Neural cell (in vitro differentiated cells): ENCODE data around the gene ACTBL2. TPM values are rescaled to one million over a fixed set of nuclear protein-coding genes. Genes with fewer than 3 reads are reported as not detected.

Source experiments
- H2AFZ ChIP-seq: fragments of 200-600, 300-800 bp; sonication (generic), shearing (Covaris generic); 2 replicates; pipeline ENCODE4 v1.6.0; 2014; ENCODE audit warnings: low read depth, mild to moderate bottlenecking, antibody characterized with exemption, low read length, moderate library complexity
- H3F3A ChIP-seq: fragments of 200-600 bp; shearing (Covaris generic); 2 replicates; pipeline ENCODE4 v1.6.1; 2016; ENCODE audit warnings: mild to moderate bottlenecking, moderate library complexity, mixed read lengths, antibody characterized with exemption, low read length; ENCODE audit not compliant: insufficient read depth, poor library complexity, severe bottlenecking
- H3K27ac ChIP-seq: fragments of 200-600, 300-800 bp; sonication (generic), shearing (Covaris generic); 2 replicates; pipeline ENCODE4 v1.5.1; 2014; ENCODE audit warnings: mild to moderate bottlenecking, low read length, moderate library complexity
- H3K27me3 ChIP-seq: fragments of 300-800, 200-600 bp; sonication (generic), shearing (Covaris generic); 2 replicates; pipeline ENCODE4 v1.6.0; 2014; ENCODE audit warnings: mild to moderate bottlenecking, low read depth, low read length, moderate library complexity; ENCODE audit not compliant: insufficient read depth
- H3K36me3 ChIP-seq: fragments of 300-800, 200-600 bp; sonication (generic), shearing (Covaris generic); 2 replicates; pipeline ENCODE4 v1.5.1; 2014; ENCODE audit warnings: mild to moderate bottlenecking, antibody characterized with exemption, low read length, moderate library complexity; ENCODE audit not compliant: insufficient read depth
- H3K4me2 ChIP-seq: fragments of 300-800, 200-600 bp; sonication (generic), shearing (Covaris generic); 2 replicates; pipeline ENCODE4 v1.6.0; 2014; ENCODE audit warnings: mild to moderate bottlenecking, low read length
- H3K4me3 ChIP-seq: fragments of 300-800, 200-600 bp; sonication (generic), shearing (Covaris generic); 2 replicates; pipeline ENCODE4 v1.5.1; 2014; ENCODE audit warnings: mild to moderate bottlenecking, low read length, moderate library complexity
- H3K79me2 ChIP-seq: fragments of 200-600 bp; shearing (Covaris generic); replicated peaks from 2 replicates; pipeline ENCODE4 v1.6.0; 2014; ENCODE audit warnings: mild to moderate bottlenecking, low read length, moderate library complexity; ENCODE audit not compliant: insufficient read depth
- H3K9ac ChIP-seq: fragments of 300-800, 200-600 bp; sonication (generic), shearing (Covaris generic); 2 replicates; pipeline ENCODE4 v1.6.1; 2016; ENCODE audit warnings: mild to moderate bottlenecking, low read length, mixed read lengths
- H3K9me2 ChIP-seq: fragments of 200-600 bp; shearing (Covaris generic); 2 replicates; pipeline ENCODE4 v1.6.1; 2016; ENCODE audit warnings: mild to moderate bottlenecking, low read length, mixed read lengths; ENCODE audit not compliant: insufficient read depth
- H3K9me3 ChIP-seq: fragments of 200-600, 300-800 bp; sonication (generic), shearing (Covaris generic); 2 replicates; pipeline ENCODE4 v1.6.1; 2016; ENCODE audit warnings: mild to moderate bottlenecking, mixed run types, low read length, moderate library complexity, mixed read lengths
- H4K20me1 ChIP-seq: fragments of 200-600 bp; shearing (Covaris generic); 2 replicates; pipeline ENCODE4 v1.6.1; 2016; ENCODE audit warnings: mild to moderate bottlenecking, mixed run types; ENCODE audit not compliant: insufficient read depth
- EP300 ChIP-seq: fragments of 450-650 bp; conservative IDR thresholded peaks from 2 replicates; pipeline ENCODE4 v1.6.1; 2014; ENCODE audit warnings: antibody characterized with exemption, mild to moderate bottlenecking, moderate library complexity; ENCODE audit not compliant: poor library complexity, severe bottlenecking
- EZH2 ChIP-seq: fragments of 200-600, 300-800 bp; shearing (Covaris generic), sonication (generic); IDR thresholded peaks from 2 replicates; pipeline ENCODE4 v1.6.1; 2014; ENCODE audit warnings: antibody characterized with exemption, low read length, borderline replicate concordance, mild to moderate bottlenecking; ENCODE audit not compliant: insufficient read depth, poor library complexity, severe bottlenecking
- MXI1 ChIP-seq: fragments of 450-650 bp; conservative IDR thresholded peaks from 2 replicates; pipeline ENCODE4 v1.6.1; 2014; ENCODE audit warnings: antibody characterized with exemption, mild to moderate bottlenecking; ENCODE audit not compliant: poor library complexity, severe bottlenecking
- POLR2AphosphoS5 ChIP-seq: IDR thresholded peaks from 2 replicates; pipeline ENCODE4 v1.6.1; 2012
- RAD21 ChIP-seq: fragments of 450-650 bp; conservative IDR thresholded peaks from 2 replicates; pipeline ENCODE4 v1.6.1; 2014; ENCODE audit warnings: antibody characterized with exemption, mild to moderate bottlenecking, moderate library complexity
- SMC3 ChIP-seq: fragments of 450-650 bp; conservative IDR thresholded peaks from 2 replicates; pipeline ENCODE4 v1.6.1; 2014; ENCODE audit warnings: antibody characterized with exemption, mild to moderate bottlenecking, moderate library complexity; ENCODE audit not compliant: poor library complexity
- TAF1 ChIP-seq: IDR thresholded peaks from 2 replicates; pipeline ENCODE4 v1.6.1; 2012; ENCODE audit warnings: low read depth
- polyA plus RNA-seq: library from polyadenylated mRNA; depleted of rRNA; stranded (reverse); fragments of >200 nt; gene quantifications from 2 replicates; pipeline ENCODE4 v1.2.3, GENCODE V29; 2014
- TF ChIP-seq, protein P1 (sequence below): IDR thresholded peaks from 2 replicates; pipeline ENCODE4 v1.6.1; 2012; ENCODE audit warnings: borderline replicate concordance
- TF ChIP-seq, protein P2 (sequence below): fragments of 450-650 bp; IDR thresholded peaks from 2 replicates; pipeline ENCODE4 v1.5.1; 2014; ENCODE audit warnings: antibody characterized with exemption, mild to moderate bottlenecking, moderate library complexity; ENCODE audit not compliant: poor library complexity, severe bottlenecking

ACTBL2 gene
- polyA plus RNA-seq, 1 donor from 2014 or later: not detected

DNA sequence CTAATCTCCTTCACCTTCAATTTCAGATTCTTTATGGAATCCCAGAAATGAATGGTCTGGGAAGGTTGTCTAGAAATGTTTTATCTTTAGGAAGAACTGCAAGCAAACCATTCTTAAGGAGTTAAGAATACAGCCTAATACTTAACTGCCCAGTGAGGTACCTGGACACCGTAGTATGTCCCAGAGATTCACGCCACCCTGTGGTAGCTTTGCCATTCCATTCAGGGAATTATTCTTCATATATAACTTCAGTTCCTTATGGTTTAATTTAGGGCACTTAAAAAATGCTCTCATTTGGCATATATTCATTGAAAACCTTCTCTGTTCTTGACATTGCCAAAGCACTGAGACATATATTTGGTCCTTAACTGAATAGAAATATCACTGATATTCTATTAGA, 49.7 kb downstream of the ACTBL2 start:
- Histone ChIP-seq H3K9me3 (no peaks in the 10 kb centered on the region), H3K27ac (no peak overlapping the region), H3K4me2 (no peak overlapping the region), H3K4me3 (no peak overlapping the region), H2AFZ (no peak overlapping the region), H3F3A (no peaks in the 10 kb centered on the region), H4K20me1 (no peaks in the 10 kb centered on the region), H3K27me3 (no peaks in the 10 kb centered on the region), H3K9me2 (no peaks in the 10 kb centered on the region), H3K9ac (no peak overlapping the region), H3K79me2 (no peaks in the 10 kb centered on the region), H3K36me3 (no peaks in the 10 kb centered on the region)
- no peak for TF ChIP-seq SMC3
- TF ChIP-seq, protein P1, sequence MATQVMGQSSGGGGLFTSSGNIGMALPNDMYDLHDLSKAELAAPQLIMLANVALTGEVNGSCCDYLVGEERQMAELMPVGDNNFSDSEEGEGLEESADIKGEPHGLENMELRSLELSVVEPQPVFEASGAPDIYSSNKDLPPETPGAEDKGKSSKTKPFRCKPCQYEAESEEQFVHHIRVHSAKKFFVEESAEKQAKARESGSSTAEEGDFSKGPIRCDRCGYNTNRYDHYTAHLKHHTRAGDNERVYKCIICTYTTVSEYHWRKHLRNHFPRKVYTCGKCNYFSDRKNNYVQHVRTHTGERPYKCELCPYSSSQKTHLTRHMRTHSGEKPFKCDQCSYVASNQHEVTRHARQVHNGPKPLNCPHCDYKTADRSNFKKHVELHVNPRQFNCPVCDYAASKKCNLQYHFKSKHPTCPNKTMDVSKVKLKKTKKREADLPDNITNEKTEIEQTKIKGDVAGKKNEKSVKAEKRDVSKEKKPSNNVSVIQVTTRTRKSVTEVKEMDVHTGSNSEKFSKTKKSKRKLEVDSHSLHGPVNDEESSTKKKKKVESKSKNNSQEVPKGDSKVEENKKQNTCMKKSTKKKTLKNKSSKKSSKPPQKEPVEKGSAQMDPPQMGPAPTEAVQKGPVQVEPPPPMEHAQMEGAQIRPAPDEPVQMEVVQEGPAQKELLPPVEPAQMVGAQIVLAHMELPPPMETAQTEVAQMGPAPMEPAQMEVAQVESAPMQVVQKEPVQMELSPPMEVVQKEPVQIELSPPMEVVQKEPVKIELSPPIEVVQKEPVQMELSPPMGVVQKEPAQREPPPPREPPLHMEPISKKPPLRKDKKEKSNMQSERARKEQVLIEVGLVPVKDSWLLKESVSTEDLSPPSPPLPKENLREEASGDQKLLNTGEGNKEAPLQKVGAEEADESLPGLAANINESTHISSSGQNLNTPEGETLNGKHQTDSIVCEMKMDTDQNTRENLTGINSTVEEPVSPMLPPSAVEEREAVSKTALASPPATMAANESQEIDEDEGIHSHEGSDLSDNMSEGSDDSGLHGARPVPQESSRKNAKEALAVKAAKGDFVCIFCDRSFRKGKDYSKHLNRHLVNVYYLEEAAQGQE: no peak
- no peak for TF ChIP-seq EZH2

DNA sequence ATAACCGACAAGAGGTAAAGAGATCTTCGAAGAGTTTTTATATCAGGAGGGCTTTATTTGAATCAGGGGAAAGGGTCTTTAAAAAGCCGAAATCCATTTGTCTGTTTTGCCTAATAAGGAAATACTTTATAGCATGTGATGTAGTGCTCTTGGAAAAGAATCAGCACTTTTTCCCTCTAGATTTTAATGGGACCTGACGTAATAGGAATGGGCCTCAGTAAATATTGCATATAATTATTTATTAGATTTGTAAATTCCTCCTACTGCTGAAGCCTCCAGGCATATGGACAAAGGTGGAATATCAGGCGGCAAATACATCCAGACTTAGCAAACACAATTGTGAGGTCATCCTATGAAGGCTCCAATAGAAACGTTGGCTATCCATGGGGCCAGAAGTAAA, 50.9 kb downstream of the ACTBL2 start:
- Histone ChIP-seq H3K9me2 (no peaks in the 10 kb centered on the region), H3K36me3 (no peaks in the 10 kb centered on the region), H3F3A (no peaks in the 10 kb centered on the region), H3K79me2 (no peaks in the 10 kb centered on the region), H4K20me1 (no peaks in the 10 kb centered on the region), H3K4me3 (no peak overlapping the region), H3K27me3 (no peaks in the 10 kb centered on the region), H3K9ac (no peak overlapping the region), H2AFZ (no peak overlapping the region), H3K27ac (no peak overlapping the region), H3K4me2 (no peak overlapping the region), H3K9me3 (no peaks in the 10 kb centered on the region)
- no peak for TF ChIP-seq EZH2
- TF ChIP-seq, protein P2, sequence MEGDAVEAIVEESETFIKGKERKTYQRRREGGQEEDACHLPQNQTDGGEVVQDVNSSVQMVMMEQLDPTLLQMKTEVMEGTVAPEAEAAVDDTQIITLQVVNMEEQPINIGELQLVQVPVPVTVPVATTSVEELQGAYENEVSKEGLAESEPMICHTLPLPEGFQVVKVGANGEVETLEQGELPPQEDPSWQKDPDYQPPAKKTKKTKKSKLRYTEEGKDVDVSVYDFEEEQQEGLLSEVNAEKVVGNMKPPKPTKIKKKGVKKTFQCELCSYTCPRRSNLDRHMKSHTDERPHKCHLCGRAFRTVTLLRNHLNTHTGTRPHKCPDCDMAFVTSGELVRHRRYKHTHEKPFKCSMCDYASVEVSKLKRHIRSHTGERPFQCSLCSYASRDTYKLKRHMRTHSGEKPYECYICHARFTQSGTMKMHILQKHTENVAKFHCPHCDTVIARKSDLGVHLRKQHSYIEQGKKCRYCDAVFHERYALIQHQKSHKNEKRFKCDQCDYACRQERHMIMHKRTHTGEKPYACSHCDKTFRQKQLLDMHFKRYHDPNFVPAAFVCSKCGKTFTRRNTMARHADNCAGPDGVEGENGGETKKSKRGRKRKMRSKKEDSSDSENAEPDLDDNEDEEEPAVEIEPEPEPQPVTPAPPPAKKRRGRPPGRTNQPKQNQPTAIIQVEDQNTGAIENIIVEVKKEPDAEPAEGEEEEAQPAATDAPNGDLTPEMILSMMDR: no peak
- TF ChIP-seq SMC3: no peak
- TF ChIP-seq, protein P1: no peak
- TF ChIP-seq EP300: no peak
- no peak for TF ChIP-seq MXI1
- TF ChIP-seq RAD21: no peak
- no peak for TF ChIP-seq POLR2AphosphoS5
- TF ChIP-seq TAF1: no peak
